WTC11 (cell line): Measurements from ENCODE around the gene ICAM1. TPM values are rescaled to one million over a fixed set of nuclear protein-coding genes. Genes with fewer than 3 reads are reported as not detected.

Experiments used
- ATAC-seq: fragments of 200-7000 bp; cut with Tn5 transposase; 2 replicates; pipeline ENCODE4 v1.10.0; 2021; ENCODE audit warnings: mild to moderate bottlenecking, moderate library complexity
- CTCF ChIA-PET: fragments of 300-600 bp; sonication (Branson Sonifier 250); formaldehyde crosslinking; loops from one replicate; lab custom pipeline; 2021; ENCODE audit warnings: antibody characterized with exemption; lab: Charles Lee
- POLR2A ChIA-PET: fragments of 350-600 bp; sonication (Branson Sonifier 250); formaldehyde crosslinking; loops from one replicate; lab custom pipeline; 2021; ENCODE audit warnings: antibody characterized with exemption; lab: Charles Lee
- DNase-seq: peaks from one replicate; pipeline ENCODE4 v3.0.0; 2021; ENCODE audit warnings: low spot score
- H3K27ac Mint-ChIP-seq: 2 replicates; pipeline ENCODE4 v1.8.0; 2021; ENCODE audit warnings: mixed read lengths
- H3K27me3 Mint-ChIP-seq: 2 replicates; pipeline ENCODE4 v1.8.0; 2021; ENCODE audit warnings: low read depth, mild to moderate bottlenecking, moderate library complexity, mixed read lengths
- H3K36me3 Mint-ChIP-seq: 2 replicates; pipeline ENCODE4 v1.8.0; 2021; ENCODE audit warnings: mixed read lengths
- H3K4me1 Mint-ChIP-seq: 2 replicates; pipeline ENCODE4 v1.8.0; 2022; ENCODE audit warnings: mixed read lengths
- H3K4me3 Mint-ChIP-seq: 2 replicates; pipeline ENCODE4 v1.8.0; 2021; ENCODE audit warnings: mild to moderate bottlenecking, moderate library complexity, mixed read lengths
- H3K9me3 Mint-ChIP-seq: 2 replicates; pipeline ENCODE4 v1.8.0; 2021; ENCODE audit warnings: mixed read lengths
- ATF3 ChIP-seq: sonication (generic); formaldehyde crosslinking; conservative IDR thresholded peaks from 2 replicates; pipeline ENCODE4 v1.8.1; 2022; ENCODE audit warnings: mild to moderate bottlenecking, missing genetic modification reagents
- CDX4 ChIP-seq: fragments of 250-450 bp; sonication (Bioruptor Pico); IDR thresholded peaks from 2 replicates; pipeline ENCODE4 v1.9.0; 2021; ENCODE audit warnings: moderate library complexity, mild to moderate bottlenecking, inconsistent platforms, borderline replicate concordance
- CREM ChIP-seq: sonication (generic); formaldehyde crosslinking; IDR thresholded peaks from 2 replicates; pipeline ENCODE4 v1.8.1; 2022; ENCODE audit warnings: mild to moderate bottlenecking, missing genetic modification reagents, moderate library complexity
- E2F5 ChIP-seq: sonication (generic); formaldehyde crosslinking; IDR thresholded peaks from 2 replicates; pipeline ENCODE4 v1.8.1; 2022; ENCODE audit warnings: mild to moderate bottlenecking, moderate library complexity, missing genetic modification reagents
- ERG ChIP-seq: fragments of 250-450 bp; sonication (Bioruptor Pico); IDR thresholded peaks from 2 replicates; pipeline ENCODE4 v1.8.0; 2021; ENCODE audit warnings: mild to moderate bottlenecking
- FOXJ3 ChIP-seq: sonication (generic); formaldehyde crosslinking; IDR thresholded peaks from 2 replicates; pipeline ENCODE4 v1.9.0; 2021; ENCODE audit warnings: missing genetic modification reagents, mild to moderate bottlenecking, borderline replicate concordance
- FOXK1 ChIP-seq: sonication (generic); formaldehyde crosslinking; IDR thresholded peaks from 2 replicates; pipeline ENCODE4 v1.8.0; 2022; ENCODE audit warnings: mild to moderate bottlenecking, moderate library complexity, missing genetic modification reagents
- FOXP1 ChIP-seq: sonication (generic); formaldehyde crosslinking; IDR thresholded peaks from 2 replicates; pipeline ENCODE4 v1.8.0; 2022; ENCODE audit warnings: missing genetic modification reagents, mild to moderate bottlenecking, moderate library complexity, borderline replicate concordance
- FOXP4 ChIP-seq: sonication (generic); formaldehyde crosslinking; IDR thresholded peaks from 2 replicates; pipeline ENCODE4 v1.8.0; 2022; ENCODE audit warnings: mild to moderate bottlenecking, missing genetic modification reagents
- IRF2 ChIP-seq: sonication (generic); formaldehyde crosslinking; IDR thresholded peaks from 2 replicates; pipeline ENCODE4 v1.8.0; 2022; ENCODE audit warnings: low read depth, missing genetic modification reagents, borderline replicate concordance
- JUN ChIP-seq: sonication (generic); formaldehyde crosslinking; IDR thresholded peaks from 2 replicates; pipeline ENCODE4 v1.8.0; 2023; ENCODE audit warnings: mild to moderate bottlenecking, missing genetic modification reagents
- KAT7 ChIP-seq: sonication (generic); formaldehyde crosslinking; IDR thresholded peaks from 2 replicates; pipeline ENCODE4 v1.8.1; 2023; ENCODE audit warnings: missing genetic modification reagents, mild to moderate bottlenecking, borderline replicate concordance
- MLX ChIP-seq: sonication (generic); formaldehyde crosslinking; IDR thresholded peaks from 2 replicates; pipeline ENCODE4 v1.8.1; 2023; ENCODE audit warnings: mild to moderate bottlenecking, missing genetic modification reagents, moderate library complexity
- NR1H2 ChIP-seq: sonication (generic); formaldehyde crosslinking; IDR thresholded peaks from 2 replicates; pipeline ENCODE4 v1.9.0; 2021; ENCODE audit warnings: mild to moderate bottlenecking, moderate library complexity, missing genetic modification reagents
- PRDM15 ChIP-seq: sonication (generic); formaldehyde crosslinking; IDR thresholded peaks from 2 replicates; pipeline ENCODE4 v1.8.0; 2022; ENCODE audit warnings: missing genetic modification reagents
- RORB ChIP-seq: fragments of 250-450 bp; sonication (Bioruptor Pico); IDR thresholded peaks from 2 replicates; pipeline ENCODE4 v1.9.0; 2021; ENCODE audit warnings: mild to moderate bottlenecking
- TCF7 ChIP-seq: sonication (generic); formaldehyde crosslinking; IDR thresholded peaks from 2 replicates; pipeline ENCODE4 v1.8.0; 2022; ENCODE audit warnings: mild to moderate bottlenecking, low read depth, missing genetic modification reagents, moderate library complexity
- ZBTB43 ChIP-seq: sonication (generic); formaldehyde crosslinking; IDR thresholded peaks from 2 replicates; pipeline ENCODE4 v1.8.1; 2023; ENCODE audit warnings: mild to moderate bottlenecking, missing genetic modification reagents
- ZMAT4 ChIP-seq: fragments of 250-450 bp; sonication (Bioruptor Pico); IDR thresholded peaks from 2 replicates; pipeline ENCODE4 v1.9.0; 2021; ENCODE audit warnings: mild to moderate bottlenecking
- ZNF219 ChIP-seq: sonication (generic); formaldehyde crosslinking; IDR thresholded peaks from 2 replicates; pipeline ENCODE4 v1.8.0; 2023; ENCODE audit warnings: missing genetic modification reagents, mild to moderate bottlenecking, borderline replicate concordance
- ZNF232 ChIP-seq: sonication (generic); formaldehyde crosslinking; IDR thresholded peaks from 2 replicates; pipeline ENCODE4 v1.8.0; 2022; ENCODE audit warnings: mild to moderate bottlenecking, missing genetic modification reagents
- ZNF396 ChIP-seq: fragments of 250-450 bp; sonication (Bioruptor Pico); IDR thresholded peaks from 2 replicates; pipeline ENCODE4 v1.8.0; 2021; ENCODE audit warnings: mild to moderate bottlenecking, moderate library complexity, borderline replicate concordance
- ZSCAN18 ChIP-seq: fragments of 250-450 bp; sonication (Bioruptor Pico); IDR thresholded peaks from 2 replicates; pipeline ENCODE4 v2.1.2; 2022; ENCODE audit warnings: mild to moderate bottlenecking, moderate library complexity
- total RNA-seq: library from RNA; stranded (reverse); gene quantifications from 3 replicates; pipeline ENCODE4 v1.2.3, GENCODE V29; 2021

The ICAM1 gene
- total RNA-seq, 1 experiment from 2014 or later: 3.8 TPM

- CTCF ChIA-PET: interaction anchor here (1.0 to 1.1 kb wide), 2 partner anchors 14 to 26 kb away, joined by 3 to 4 read pairs; partner anchors contain the start of gene ICAM1
- POLR2A ChIA-PET: no interaction called here
- no peak for DNase-seq
- no peaks in the 10 kb centered on the region for H3K9me3 Mint-ChIP-seq
- H3K27me3 Mint-ChIP-seq: peaks cover 42% of the 10 kb centered on the region
- no peak for ATAC-seq
- no peaks in the 10 kb centered on the region; the same call in 1 of the 2 replicates for H3K36me3 Mint-ChIP-seq
- no peak overlapping the region for H3K27ac Mint-ChIP-seq
- TF ChIP-seq FOXJ3 (no peak), NR1H2 (CRISPR knock-in tag) (no peak), PRDM15 (CRISPR knock-in tag) (no peak), FOXP4 (CRISPR knock-in tag) (no peak), FOXK1 (CRISPR knock-in tag) (no peak), CREM (CRISPR knock-in tag) (no peak), ERG (CRISPR knock-in tag) (no peak), JUN (CRISPR knock-in tag) (no peak), IRF2 (CRISPR knock-in tag) (no peak), RORB (no peak), KAT7 (CRISPR knock-in tag) (no peak), TCF7 (CRISPR knock-in tag) (no peak), MLX (CRISPR knock-in tag) (no peak), ZNF232 (CRISPR knock-in tag) (no peak), ZNF219 (no peak)
- H3K4me3 Mint-ChIP-seq: no peak overlapping the region
- H3K4me1 Mint-ChIP-seq: peaks cover 17% of the 10 kb centered on the region
Measured at GRCh38 chr19:10284960-10285278, 14.0 kb downstream of the ICAM1 start.

- no peak overlapping the region for H3K4me3 Mint-ChIP-seq
- POLR2A ChIA-PET: no interaction called here
- H3K9me3 Mint-ChIP-seq: no peaks in the 10 kb centered on the region
- no peaks in the 10 kb centered on the region; the same call in 1 of the 2 replicates for H3K36me3 Mint-ChIP-seq
- peaks cover 19% of the 10 kb centered on the region for H3K4me1 Mint-ChIP-seq
- no peak for ATAC-seq
- peaks cover 46% of the 10 kb centered on the region for H3K27me3 Mint-ChIP-seq
- H3K27ac Mint-ChIP-seq: no peak overlapping the region
- CTCF ChIA-PET: interaction anchor here (1.0 to 9.0 kb wide), 5 partner anchors 14 to 131 kb away, joined by 3 to 180 read pairs (median 4); partner anchors contain the start of gene ICAM1
- DNase-seq: no peak
- no peak for TF ChIP-seq ATF3 (CRISPR knock-in tag)
- no peak for TF ChIP-seq ZSCAN18 (CRISPR knock-in tag)
- no peak for TF ChIP-seq ZMAT4 (CRISPR knock-in tag)
- no peak for TF ChIP-seq ZNF396 (CRISPR knock-in tag)
- no peak for TF ChIP-seq ZBTB43 (CRISPR knock-in tag)
- no peak for TF ChIP-seq FOXP1
- no peak for TF ChIP-seq E2F5 (CRISPR knock-in tag)
- TF ChIP-seq CDX4: no peak
Measured at GRCh38 chr19:10285393-10285792, 14.5 kb downstream of the ICAM1 start.
